A549 (cell line): Measurements from ENCODE around the gene ATRX. TPM values are rescaled to one million over a fixed set of nuclear protein-coding genes. Genes with fewer than 3 reads are reported as not detected.
A peak's percentile ranks its signal among the peaks of the same experiment; 100 is the strongest.

Source experiments
- ATAC-seq, 2 experiments: fragments of 200-7000 bp in 1 of 2; fragments of >200 bp in 1 of 2; cut with Nextera tagmentation in 1 of 2; cut with Tn5 transposase in 1 of 2; 3 replicates each; pipeline versions ENCODE4 v1.8.0 to v1.9.1; 2018 to 2020; ENCODE audit warnings: mild to moderate bottlenecking in 1 of 2, moderate library complexity in 1 of 2
- CTCF ChIA-PET: fragments of 300-600 bp; sonication (Branson Sonifier 250); formaldehyde crosslinking; extraction: SDS; loops from one replicate; lab custom pipeline; 2021; ENCODE audit warnings: antibody characterized with exemption, inconsistent platforms; lab: Yijun Ruan, JAX
- POLR2A ChIA-PET: fragments of 350-600 bp; formaldehyde crosslinking; extraction: SDS; loops from one replicate; lab custom pipeline; 2021; ENCODE audit warnings: antibody characterized with exemption, inconsistent platforms; lab: Yijun Ruan, JAX
- DNase-seq, 2 experiments: peaks; one replicate each; pipeline versions ENCODE4 v3.0.0 to v3.0.0-alpha.2; 2011 to 2016; ENCODE audit warnings: low read depth in 1 of 2, low spot score in 1 of 2
- FAIRE-seq: peaks from 2 replicates; lab custom pipeline; 2011; peaks lifted over from hg19 to GRCh38; lab: Jason Lieb, UNC
- H3K27ac ChIP-seq, 2 experiments: fragments of >200 bp; sonication (Bioruptor Twin); formaldehyde crosslinking; 3 replicates each; pipeline ENCODE4 v1.5.1; 2016 to 2017
- H3K4me1 ChIP-seq: fragments of >200 bp; sonication (Bioruptor Twin); formaldehyde crosslinking; 3 replicates; pipeline ENCODE4 v1.6.1; 2016
- H3K4me2 ChIP-seq: fragments of >200 bp; sonication (Bioruptor Twin); formaldehyde crosslinking; 3 replicates; pipeline ENCODE4 v1.6.1; 2016
- H3K4me3 ChIP-seq: fragments of >200 bp; sonication (Bioruptor Twin); formaldehyde crosslinking; 3 replicates; pipeline ENCODE4 v1.5.1; 2016
- H3K9me3 ChIP-seq: fragments of >200 bp; sonication (Bioruptor Twin); formaldehyde crosslinking; 3 replicates; pipeline ENCODE4 v1.6.1; 2016
- ATOH8 ChIP-seq: fragments of 250-450 bp; sonication (Bioruptor Pico); IDR thresholded peaks from 2 replicates; pipeline ENCODE4 v1.5.0; 2020; ENCODE audit warnings: low read depth, mild to moderate bottlenecking, moderate library complexity
- BCL3 ChIP-seq: fragments of >200 bp; sonication (Bioruptor Twin); formaldehyde crosslinking; IDR thresholded peaks from 3 replicates; pipeline ENCODE4 v1.6.1; 2016
- CBX2 ChIP-seq: fragments of 200-600 bp; sonication (generic); IDR thresholded peaks from 2 replicates; pipeline ENCODE4 v1.6.1; 2016; ENCODE audit warnings: low read depth, mild to moderate bottlenecking, borderline replicate concordance
- CEBPB ChIP-seq, 2 experiments: fragments of >200 bp in 1 of 2; sonication (Bioruptor Twin) in 1 of 2; formaldehyde crosslinking in 1 of 2; IDR thresholded peaks; 2 replicates each; pipeline ENCODE4 v1.6.1; 2012 to 2016
- CHD2 ChIP-seq: fragments of 150-350 bp; IDR thresholded peaks from 2 replicates; pipeline ENCODE4 v1.6.1; 2014; ENCODE audit warnings: low read length; ENCODE audit not compliant: partially characterized antibody
- ELK1 ChIP-seq: fragments of 150-350 bp; IDR thresholded peaks from 2 replicates; pipeline ENCODE4 v1.6.1; 2014; ENCODE audit warnings: low read depth, mild to moderate bottlenecking, low read length
- FOSL2 ChIP-seq, 2 experiments: fragments of 450-650 bp in 1 of 2; fragments of >200 bp in 1 of 2; sonication (Bioruptor Twin) in 1 of 2; formaldehyde crosslinking; IDR thresholded peaks; 2 replicates each; pipeline versions ENCODE4 v1.5.0 to v1.6.1; 2016 to 2020; ENCODE audit warnings: mild to moderate bottlenecking in 1 of 2, moderate library complexity in 1 of 2
- MAFK ChIP-seq: fragments of 450-650 bp; IDR thresholded peaks from 2 replicates; pipeline ENCODE4 v1.6.1; 2014; ENCODE audit not compliant: partially characterized antibody
- MYC ChIP-seq: IDR thresholded peaks from 2 replicates; pipeline ENCODE4 v1.6.1; 2012; ENCODE audit warnings: mild to moderate bottlenecking, inconsistent platforms, low read length, improper control_type of control experiment, borderline replicate concordance
- NPAS2 ChIP-seq: fragments of 250-450 bp; sonication (Bioruptor Pico); IDR thresholded peaks from 2 replicates; pipeline ENCODE4 v1.8.0; 2022; ENCODE audit warnings: mild to moderate bottlenecking, moderate library complexity, borderline replicate concordance
- PBX3 ChIP-seq: IDR thresholded peaks from 2 replicates; pipeline ENCODE4 v1.6.1; 2012
- PHF8 ChIP-seq: fragments of 200-600 bp; sonication (generic); IDR thresholded peaks from 2 replicates; pipeline ENCODE4 v1.6.1; 2016; ENCODE audit warnings: low read depth, mild to moderate bottlenecking, antibody characterized with exemption, moderate library complexity, borderline replicate concordance
- RAD21 ChIP-seq, 2 experiments: fragments of >200 bp in 1 of 2; sonication (Bioruptor Twin) in 1 of 2; formaldehyde crosslinking in 1 of 2; IDR thresholded peaks in 1 of 2; conservative IDR thresholded peaks in 1 of 2; 2 replicates in 1 of 2; 3 replicates in 1 of 2; pipeline ENCODE4 v1.6.1; 2012 to 2018; ENCODE audit warnings: inconsistent platforms in 1 of 2
- ZFP36 ChIP-seq: fragments of 450-650 bp; IDR thresholded peaks from 2 replicates; pipeline ENCODE4 v1.6.1; 2014; ENCODE audit warnings: borderline replicate concordance; ENCODE audit not compliant: partially characterized antibody
- ZNF302 ChIP-seq: fragments of 250-450 bp; sonication (Bioruptor Pico); IDR thresholded peaks from 2 replicates; pipeline ENCODE4 v1.9.0; 2021; ENCODE audit warnings: inconsistent platforms, mild to moderate bottlenecking, moderate library complexity
- WGBS: methylation state at CpG from one replicate; pipeline ENCODE4 v1.1.6; 2017; ENCODE audit errors: missing lambda C conversion rate; 5-methylcytosine and 5-hydroxymethylcytosine counted together
- polyA plus RNA-seq, 4 experiments: library from polyadenylated mRNA; depleted of rRNA in 3 of 4; stranded (reverse); fragments of >200 nt; fragmentation: RNase III in 1 of 4; extraction: RNeasy Plus Mini Kit Qiagen cat#74134 plus additional on column Dnase treatment in 1 of 4; gene quantifications; 2 replicates in 3 of 4; 3 replicates in 1 of 4; pipeline ENCODE4 v1.2.3, GENCODE V29; 2011 to 2017

ATRX gene
- polyA plus RNA-seq, 2 of the 4 experiments (the other 2 are of a cell fraction): 34.7 to 97.1 TPM

- peak; percentile 88 to 90 for ATAC-seq
- TF ChIP-seq FOSL2 (IDR thresholded peaks at IDR 0.05) (no peak), FOSL2 (CRISPR knock-in tag; IDR thresholded peaks at IDR 0.05) (peak; percentile 50; the same call in 1 of the 2 replicates), RAD21 (conservative IDR thresholded peaks at IDR 0.05 in 1 of 2, IDR thresholded peaks at IDR 0.05 in 1 of 2) (no peak), ELK1 (no peak), NPAS2 (no peak), PBX3 (no peak), ZNF302 (CRISPR knock-in tag) (no peak), CBX2 (no peak), MAFK (peak; percentile 37), CHD2 (no peak)
- WGBS: 50% methylated on average over 10 of the region's 10 CpGs
- H3K4me3 ChIP-seq: no peak overlapping the region
- H3K4me1 ChIP-seq: peaks cover 15% of the 10 kb centered on the region
- CTCF ChIA-PET: interaction anchor here (0.7 kb wide), 1 partner anchor 367 kb away, joined by 3 read pairs; no protein-coding TSS in a partner anchor
- POLR2A ChIA-PET: interaction anchor here (1.6 kb wide), 1 partner anchor 230 kb away, joined by 3 read pairs; the partner anchor contains the start of gene COX7B
- H3K9me3 ChIP-seq: no peaks in the 10 kb centered on the region
- DNase-seq: peak; percentile 0 to 40
- peak overlapping the region; percentile 65 for H3K4me2 ChIP-seq
- peak; percentile 63 for FAIRE-seq
- H3K27ac ChIP-seq: peak overlapping the region; percentile 54 to 79
Measured at GRCh38 chrX:77668391-77669237, 117.4 kb downstream of the ATRX start.

- CTCF ChIA-PET: no interaction called here
- FAIRE-seq (no peak), ATAC-seq (no peak), DNase-seq (no peak)
- no peak overlapping the region for H3K4me2 ChIP-seq
- TF ChIP-seq ATOH8 (CRISPR knock-in tag) (no peak), ZFP36 (no peak)
- H3K9me3 ChIP-seq: no peaks in the 10 kb centered on the region
- POLR2A ChIA-PET: no interaction called here
- no peak overlapping the region for H3K27ac ChIP-seq
- no peak overlapping the region for H3K4me3 ChIP-seq
- H3K4me1 ChIP-seq: no peaks in the 10 kb centered on the region; the same call in 2 of the 3 replicates
- 83% methylated on average over 3 of the region's 3 CpGs for WGBS
Measured at GRCh38 chrX:77658886-77659285, 127.1 kb downstream of the ATRX start.

- TF ChIP-seq ZNF302 (CRISPR knock-in tag): no peak
- TF ChIP-seq BCL3: no peak
- no peak for TF ChIP-seq PBX3
- TF ChIP-seq PHF8: no peak
- TF ChIP-seq MYC: no peak
- no peak for TF ChIP-seq CEBPB (IDR thresholded peaks at IDR 0.05)
- TF ChIP-seq, all 56 proteins: peak for 0
- POLR2A ChIA-PET: no interaction called here
- H3K4me3 ChIP-seq: no peak overlapping the region
- H3K27ac ChIP-seq: no peak overlapping the region
- peaks cover 6% of the 10 kb centered on the region; the same call in 2 of the 3 replicates for H3K4me1 ChIP-seq
- ATAC-seq (no peak), DNase-seq (no peak), FAIRE-seq (no peak)
- no peak overlapping the region for H3K4me2 ChIP-seq
- 92% methylated on average over 5 of the region's 5 CpGs for WGBS
- no peaks in the 10 kb centered on the region for H3K9me3 ChIP-seq
- CTCF ChIA-PET: no interaction called here
Measured at GRCh38 chrX:77652095-77652494, 133.9 kb downstream of the ATRX start.
